Fibroblast of skin of right quadriceps (primary cell): ENCODE data around the gene IVNS1ABP.
"Not testable (repeated sequence)": the region's sequence is repeated elsewhere in the genome, so short reads cannot be mapped to it uniquely, and the experiment has no call there.

Source experiments
- DNase-seq: peaks from one replicate; pipeline ENCODE4 v3.0.0-alpha.2; 2013

IVNS1ABP gene

DNA sequence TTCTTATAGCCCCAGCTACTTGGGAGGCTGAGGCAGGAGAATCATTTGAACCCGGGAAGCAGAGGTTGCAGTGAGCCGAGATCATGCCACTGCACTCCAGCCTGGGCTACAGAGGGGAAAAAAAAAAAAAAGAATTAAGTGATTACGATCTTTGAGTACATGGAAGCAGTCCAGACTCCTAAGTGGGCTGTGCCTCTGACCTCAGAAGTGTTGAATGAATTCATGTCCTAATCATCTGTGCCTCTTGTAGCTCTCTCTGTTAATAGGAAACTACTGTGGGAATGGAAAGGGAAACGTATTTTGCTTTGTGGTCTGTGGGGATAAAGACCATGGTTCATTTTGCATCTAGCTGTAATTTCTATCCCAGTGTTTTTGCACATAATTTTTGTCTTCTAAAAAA is 8.4 kb upstream of the IVNS1ABP start:
- DNase-seq, result peak; percentile 23

DNA sequence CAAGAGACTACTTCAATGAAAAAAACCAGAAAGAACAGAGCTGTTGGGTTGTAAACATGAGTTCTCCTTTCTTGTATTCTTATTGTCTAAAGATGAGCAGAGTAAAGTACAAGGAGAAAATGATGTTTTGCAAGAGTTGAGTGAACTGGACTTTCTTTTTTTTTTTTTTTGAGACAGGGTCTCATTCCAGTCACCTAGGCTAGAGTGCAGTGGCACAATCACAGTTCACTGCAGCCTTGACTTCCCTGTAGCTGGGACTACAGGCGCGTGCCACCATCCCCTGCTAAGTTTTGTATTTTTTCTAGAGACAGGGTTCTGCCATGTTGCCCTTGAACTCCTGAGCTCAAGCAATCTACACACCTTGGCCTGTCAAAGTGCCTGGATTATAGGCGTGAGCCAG is 7.1 kb upstream of the IVNS1ABP start:
- DNase-seq, result no peak

DNA sequence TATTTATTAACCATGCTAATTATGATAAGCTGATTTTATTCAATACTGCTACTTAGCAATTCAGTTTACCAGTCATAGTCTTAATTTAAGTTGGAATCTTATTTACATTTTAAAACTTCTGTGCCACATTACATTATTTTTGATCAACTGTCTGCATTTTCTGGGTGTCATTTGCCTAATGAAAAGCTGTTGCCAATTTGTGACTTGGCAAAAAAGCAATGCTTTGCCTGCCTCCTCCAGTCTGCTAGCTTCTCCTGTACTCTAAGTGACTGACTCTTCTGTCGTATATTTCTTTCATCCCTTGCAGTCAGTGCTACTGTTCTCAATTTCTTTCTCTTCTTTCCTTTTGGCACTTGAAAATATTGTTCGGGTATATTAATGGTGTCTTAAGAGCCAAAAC is 5.6 kb upstream of the IVNS1ABP start:
- DNase-seq, result no peak

DNA sequence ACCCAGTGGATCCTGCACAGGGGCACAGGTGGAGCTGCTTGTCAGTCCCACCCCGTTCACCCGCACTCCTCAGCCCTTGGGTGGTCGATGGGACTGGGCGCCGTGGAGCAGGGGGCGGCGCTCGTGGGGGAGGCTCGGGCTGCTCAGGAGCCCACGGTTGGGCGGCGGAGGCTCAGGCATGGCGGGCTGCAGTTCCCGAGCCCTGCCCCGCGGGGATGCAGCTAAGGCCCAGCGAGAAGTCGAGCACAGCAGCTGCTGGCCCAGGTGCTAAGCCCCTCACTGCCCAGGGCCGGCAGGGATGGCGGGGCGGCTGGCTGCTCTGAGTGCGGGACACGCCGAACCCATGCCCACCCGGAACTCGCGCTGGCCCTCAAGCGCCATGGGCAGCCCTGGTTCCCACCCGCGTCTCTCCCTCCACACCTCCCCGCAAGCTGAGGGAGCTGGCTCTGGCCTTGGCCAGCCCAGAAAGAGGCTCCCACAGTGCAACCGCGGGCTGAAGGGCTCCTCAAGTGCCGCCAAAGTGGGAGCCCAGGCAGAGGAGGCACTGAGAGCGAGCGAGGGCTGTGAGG is 4.7 kb upstream of the IVNS1ABP start:
- DNase-seq, result not testable (repeated sequence)

DNA sequence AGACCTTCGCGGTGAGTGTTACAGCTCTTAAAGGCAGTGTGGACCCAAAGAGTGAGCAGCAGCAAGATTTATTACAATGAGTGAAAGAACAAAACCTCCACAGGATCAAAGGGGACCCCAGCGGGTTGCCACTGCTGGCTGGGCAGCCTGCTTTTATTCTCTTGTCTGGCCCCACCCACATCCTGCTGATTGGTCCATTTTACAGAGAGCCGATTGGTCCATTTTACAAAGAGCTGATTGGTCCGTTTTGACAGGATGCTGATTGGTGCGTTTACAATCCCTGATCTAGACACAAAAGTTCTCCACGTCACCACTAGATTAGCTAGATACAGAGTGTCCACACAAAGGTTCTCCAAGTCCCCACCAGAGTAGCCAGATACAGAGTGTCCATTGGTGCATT is 4.1 kb upstream of the IVNS1ABP start:
- DNase-seq, result not testable (repeated sequence)

DNA sequence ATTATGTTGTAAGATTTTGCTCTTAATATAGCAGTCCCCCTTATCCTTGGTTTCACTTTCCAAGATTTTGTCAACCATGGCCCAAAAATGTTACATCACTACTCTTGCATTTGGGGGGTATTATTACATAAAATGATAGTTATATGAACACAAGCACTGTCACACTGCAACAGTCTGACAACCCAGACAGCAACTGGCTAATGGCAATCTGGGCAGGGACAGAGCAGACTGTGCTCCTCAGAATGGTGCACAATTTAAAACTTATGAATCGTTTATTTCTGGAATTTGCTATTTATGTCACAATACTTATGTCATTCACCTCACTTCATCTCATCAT is 2.1 kb upstream of the IVNS1ABP start:
- no peak for DNase-seq

DNA sequence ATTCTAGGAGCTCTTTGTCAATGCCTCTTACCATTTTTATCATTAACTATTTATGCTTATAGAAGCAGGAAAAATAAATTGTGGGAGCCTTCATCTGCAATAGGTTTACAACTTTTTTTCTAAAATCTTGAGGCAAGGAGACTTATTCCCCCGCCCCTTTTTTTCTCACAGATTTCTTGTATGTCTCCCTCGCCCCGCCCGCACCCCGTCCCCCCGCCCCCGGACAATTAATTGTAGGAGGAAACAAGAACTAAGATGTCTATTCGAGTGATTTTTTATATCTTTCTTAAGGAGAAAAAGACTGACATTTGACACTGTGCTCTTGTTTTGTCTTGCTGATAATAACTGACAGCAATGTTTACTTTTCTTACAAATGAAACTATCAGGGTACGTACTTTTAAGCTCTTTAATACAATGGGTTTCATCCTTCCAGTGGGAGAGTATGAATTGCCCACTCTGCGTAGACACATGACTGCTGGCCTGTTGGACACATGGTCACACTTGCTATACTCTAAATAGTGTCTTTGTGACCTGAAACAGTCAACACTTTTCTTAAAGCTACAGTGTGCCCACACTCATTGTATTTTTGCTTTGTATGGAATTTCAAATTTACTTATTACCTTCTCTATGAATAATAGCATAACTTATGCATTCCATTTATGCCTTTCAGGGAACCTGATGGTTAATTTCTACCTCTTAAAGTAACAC is 1.5 kb upstream of the IVNS1ABP start:
- DNase-seq, result no peak

DNA sequence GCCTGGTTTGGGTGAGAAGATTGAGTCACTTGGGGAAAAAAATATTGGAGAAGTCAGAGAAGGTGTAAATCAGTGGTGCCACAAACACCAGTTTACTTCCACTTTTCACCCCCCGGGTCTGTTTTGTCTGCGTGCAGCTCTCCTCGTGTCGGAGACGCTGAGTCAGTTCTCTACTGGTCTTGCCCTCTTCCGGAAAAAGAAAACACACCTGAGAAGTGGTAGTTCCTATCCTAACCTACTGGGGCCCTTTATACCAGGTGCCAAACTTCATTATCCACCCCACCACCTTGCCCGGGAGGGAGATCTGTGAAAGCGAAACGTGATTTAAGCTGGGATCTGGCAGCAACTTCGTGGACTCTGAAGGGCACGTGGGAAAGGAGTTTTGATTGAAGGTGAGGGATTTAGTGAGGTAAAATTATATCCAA is 855 bp upstream of the IVNS1ABP start:
- DNase-seq, result no peak

DNA sequence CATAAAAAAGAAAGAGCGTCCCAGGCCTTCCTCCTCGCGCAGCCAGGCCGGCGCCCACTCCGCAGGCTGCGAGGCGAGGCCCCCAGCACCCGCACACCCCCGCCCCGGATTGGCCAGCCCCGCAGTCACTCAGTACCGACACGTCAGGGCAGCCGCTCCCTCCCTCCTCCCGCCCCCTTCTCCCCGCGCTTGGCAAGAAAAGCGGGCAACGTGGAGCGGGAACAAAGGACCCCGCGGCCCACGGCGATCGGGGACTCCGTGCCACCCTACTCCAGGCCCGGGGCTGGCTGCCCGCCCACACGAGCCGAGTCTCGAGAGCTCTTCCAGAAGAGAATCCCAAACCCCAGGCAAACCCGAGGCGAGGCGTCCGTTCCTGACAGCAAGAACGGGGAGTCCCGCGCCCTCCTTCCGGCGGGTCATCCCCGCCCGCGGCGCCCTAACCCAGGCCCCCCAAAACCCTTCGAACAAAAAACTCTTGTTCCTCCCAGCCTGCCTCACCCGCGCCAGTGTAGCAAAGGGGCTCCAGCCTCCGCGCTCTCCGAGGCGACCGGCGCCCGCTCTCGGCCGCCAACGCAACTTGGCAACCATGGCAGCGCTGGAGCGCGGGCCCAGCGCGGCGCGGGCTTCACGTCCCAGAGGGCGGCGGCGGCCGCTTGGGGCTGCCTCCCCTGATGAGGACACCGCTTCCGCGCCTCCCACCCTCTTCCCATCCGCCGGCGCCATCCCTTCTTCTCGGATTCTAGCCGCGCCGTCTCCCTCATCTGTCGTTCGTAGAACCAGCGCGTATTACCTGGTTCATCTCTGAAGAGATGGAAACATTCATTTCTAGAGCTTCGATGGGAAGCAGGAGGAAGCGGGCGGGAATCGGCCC is 645 bp downstream of the IVNS1ABP start:
- DNase-seq, result peak; percentile 93

DNA sequence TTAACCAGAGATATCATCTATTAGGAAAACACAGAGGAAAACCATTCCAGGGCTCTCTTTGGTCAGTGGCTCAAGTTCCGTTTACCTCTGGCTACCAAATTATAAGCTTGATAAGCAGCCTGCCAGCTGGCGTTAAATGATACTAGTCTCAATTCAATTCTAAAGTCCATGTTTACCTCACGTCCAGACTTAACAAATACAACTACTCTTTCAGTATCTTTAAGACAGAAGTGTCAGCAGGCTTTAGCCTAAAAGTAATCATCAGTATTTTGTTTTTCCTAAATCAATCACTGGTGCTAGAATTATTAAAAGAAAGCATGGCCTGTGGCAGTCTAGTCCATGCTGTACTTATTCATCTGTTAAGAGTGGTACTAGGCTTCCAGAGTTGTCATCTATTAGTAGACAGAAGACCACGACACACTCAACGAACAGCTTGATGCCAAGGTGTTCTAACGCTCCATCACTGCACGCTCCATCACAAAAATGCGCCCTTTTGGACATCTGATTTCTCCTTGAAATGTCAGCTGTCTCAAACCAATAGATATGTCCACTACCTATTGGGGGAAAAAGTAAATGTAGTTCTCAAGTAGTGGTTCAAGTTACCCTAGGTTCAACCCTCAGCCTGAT is 1.5 kb downstream of the IVNS1ABP start:
- DNase-seq, result no peak

DNA sequence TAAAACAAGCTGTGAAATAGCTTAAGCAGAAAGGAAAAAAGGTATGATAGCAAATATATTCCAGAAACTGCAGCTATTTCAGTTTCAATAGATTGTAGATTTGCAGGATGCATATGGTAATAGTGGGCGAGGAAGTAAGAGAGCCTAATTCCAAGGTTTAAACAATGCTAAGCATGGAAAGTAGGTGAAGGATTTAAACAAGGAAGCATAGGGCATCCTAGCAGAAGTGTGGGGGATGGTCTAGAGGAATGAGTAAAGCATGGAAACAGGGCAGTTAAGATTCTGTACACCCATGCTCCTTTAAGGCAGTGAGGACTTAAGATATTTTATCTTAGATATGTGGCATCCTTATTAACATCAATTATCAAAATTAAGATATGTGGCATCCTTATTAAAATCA is 2.6 kb downstream of the IVNS1ABP start:
- no peak for DNase-seq

DNA sequence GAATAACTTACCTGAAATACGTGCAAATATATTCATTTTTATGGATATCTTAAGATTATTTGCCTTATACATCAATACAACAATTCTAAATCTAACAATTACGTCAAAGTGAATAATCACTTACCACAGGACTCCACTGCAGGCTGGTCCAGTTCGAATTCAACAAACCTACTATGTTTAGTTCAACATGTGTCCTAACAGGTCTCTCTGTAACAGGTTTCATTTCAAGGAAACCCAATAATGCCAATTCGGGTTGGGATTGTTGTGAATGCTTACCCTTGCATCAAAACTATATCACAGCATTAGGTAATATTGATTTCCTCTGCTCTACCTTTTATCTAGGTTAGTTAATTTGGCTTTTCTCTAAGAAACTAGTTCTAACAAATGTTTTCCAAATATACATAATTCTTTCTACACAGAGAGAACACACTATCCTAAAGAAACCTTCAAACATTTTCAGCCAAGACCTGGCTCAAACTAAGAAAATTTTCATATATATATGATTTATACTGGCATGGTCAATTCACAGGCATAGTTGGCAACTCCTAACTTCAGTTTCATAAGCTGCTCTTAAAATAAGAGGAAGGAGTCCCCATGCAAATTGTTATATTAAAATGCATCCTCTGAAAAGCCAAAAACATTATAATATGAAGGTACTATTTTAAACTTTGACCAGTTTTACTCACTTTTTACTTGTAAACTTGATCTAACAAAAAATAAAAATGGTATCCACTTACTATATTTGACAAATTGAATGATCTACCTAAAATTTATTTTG is 4.5 kb downstream of the IVNS1ABP start:
- no peak for DNase-seq

DNA sequence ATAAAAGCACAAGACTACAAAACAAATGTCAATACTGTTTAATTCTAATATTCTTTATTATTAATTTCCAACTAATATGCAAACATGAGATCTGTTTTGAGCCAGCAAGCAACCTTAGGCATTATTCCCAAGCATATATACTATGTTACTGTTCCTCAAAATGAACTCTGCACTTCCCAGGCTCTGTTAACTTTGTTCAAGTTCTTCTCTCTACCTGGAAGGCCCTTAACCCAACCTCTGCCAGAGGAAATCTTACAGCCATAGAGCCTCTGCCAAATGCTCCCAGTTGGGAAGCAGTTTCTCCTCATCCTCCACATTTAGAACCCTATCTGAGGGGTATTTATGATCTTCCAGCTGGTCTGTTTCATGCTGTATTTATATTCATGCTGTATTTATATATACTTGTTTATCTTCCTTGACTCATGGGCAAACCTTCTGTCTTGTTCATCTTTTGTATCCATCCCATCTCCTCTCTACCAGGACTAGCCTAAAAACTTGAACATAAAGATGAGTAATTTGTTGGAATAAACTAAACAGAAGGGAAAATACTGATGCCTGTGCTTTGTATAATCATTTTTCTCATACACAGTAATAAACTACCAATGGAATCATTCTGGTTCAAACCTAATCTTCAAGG is 5.3 kb downstream of the IVNS1ABP start:
- DNase-seq, result no peak

DNA sequence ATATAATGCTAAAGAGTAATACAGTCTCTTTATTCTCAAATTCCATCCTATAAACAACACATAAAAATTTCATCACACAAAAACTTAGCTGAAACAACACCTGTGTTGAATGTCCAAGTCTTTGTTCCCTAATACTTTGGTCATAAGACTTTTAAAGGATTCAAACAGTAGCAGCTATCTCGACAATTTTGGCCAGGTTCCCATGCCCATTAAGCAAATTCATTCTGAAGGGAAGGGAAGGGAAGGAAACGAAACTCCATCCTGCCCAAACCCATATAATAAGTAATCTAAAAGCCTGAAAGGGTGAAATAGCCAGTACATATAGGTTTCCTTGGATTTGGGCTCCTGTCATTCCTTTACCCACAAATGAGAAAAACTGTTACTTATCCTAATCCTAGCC is 7.5 kb downstream of the IVNS1ABP start:
- DNase-seq, result no peak

DNA sequence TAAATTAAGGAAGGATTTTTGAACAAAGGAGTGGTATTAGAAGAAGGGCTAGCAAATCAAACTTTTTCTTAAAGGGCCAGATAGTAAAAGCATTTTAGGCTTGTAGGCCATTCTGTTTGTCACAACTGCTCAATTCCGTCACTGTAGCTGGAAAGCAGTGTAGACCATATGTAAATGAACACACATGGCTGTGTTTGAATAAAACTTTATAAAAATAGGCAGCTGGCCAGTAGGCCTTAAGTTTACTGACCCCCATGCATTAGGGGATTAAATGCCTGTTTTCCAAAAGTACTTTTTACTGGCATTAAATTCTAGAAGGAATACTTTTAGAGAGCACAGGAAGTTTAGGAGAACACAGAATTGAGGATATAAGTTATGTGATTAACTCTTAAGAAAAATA is 8.9 kb downstream of the IVNS1ABP start:
- no peak for DNase-seq

DNA sequence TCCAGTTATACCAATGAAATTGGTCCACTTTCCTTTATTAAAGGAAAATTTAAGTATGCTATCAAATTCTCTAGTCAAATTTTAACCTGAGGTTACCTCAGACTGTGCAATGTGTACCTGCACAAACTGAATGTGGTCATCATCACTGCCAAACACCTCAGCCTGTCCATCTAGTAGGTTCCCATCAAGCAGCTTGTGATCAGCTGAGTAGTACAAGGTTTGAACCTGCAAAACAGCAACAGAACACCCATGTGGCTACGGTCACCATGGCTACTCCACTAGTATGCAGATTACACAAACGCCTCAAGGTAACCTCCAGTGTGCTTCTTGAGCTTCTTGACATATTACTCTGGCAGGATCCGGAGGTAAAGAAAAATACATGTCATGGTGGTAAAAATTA is 11.6 kb downstream of the IVNS1ABP start:
- no peak for DNase-seq

DNA sequence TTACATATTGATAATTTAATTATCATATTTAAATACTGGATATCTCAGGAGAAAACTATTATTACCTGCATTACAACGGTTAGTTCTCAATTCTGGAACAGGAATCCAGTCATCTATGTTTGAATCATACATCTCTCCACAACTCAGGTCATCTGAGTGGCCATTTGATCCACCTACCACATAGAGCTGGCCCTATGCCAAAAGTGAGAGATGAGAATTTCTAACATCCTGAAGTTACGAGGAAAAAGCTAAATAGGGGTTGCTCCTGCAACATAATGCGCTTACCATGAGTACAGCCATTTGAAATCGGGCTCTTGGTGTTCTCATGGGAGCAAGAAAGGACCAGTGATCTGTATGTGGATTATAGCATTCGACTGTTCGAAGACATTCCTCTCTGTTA is 16.9 kb downstream of the IVNS1ABP start:
- DNase-seq, result peak; percentile 14

DNA sequence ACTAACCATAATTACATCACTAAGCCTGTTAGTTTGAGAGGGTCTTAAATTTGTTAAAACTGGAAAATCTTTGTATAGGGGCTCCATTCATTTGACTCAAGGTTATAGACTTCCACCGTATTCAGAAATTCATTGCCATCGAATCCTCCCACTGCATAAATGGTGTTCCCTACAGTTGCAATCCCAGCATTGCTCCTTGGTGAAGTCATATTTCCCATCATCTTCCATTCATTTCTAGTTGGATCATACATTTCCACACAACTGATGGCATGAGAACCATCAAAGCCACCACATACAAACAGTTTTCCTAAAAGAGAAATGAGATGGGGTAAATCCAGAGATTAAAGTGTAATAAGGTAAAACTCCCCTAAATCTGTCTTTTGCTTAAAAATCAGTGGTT is 19.1 kb downstream of the IVNS1ABP start:
- DNase-seq, result peak; percentile 19

DNA sequence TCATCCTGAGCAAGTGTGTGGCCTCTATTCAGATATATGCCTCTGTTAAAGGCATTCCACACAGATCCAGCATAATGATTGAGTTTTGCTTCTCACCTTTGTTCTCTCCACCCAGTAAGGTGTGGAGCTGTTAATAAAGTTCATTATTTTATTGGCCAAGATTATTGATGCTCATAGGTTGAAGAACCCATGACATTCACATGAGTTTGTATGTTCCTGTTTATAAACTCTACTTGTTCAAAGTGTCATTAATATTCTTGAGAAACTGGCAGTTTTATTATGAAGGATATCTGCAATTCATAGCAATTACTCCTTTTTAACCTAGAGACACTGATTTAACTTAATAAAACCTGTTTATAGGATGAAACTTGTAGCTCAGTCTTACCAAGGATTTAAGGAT is 22.0 kb downstream of the IVNS1ABP start:
- no peak for DNase-seq

DNA sequence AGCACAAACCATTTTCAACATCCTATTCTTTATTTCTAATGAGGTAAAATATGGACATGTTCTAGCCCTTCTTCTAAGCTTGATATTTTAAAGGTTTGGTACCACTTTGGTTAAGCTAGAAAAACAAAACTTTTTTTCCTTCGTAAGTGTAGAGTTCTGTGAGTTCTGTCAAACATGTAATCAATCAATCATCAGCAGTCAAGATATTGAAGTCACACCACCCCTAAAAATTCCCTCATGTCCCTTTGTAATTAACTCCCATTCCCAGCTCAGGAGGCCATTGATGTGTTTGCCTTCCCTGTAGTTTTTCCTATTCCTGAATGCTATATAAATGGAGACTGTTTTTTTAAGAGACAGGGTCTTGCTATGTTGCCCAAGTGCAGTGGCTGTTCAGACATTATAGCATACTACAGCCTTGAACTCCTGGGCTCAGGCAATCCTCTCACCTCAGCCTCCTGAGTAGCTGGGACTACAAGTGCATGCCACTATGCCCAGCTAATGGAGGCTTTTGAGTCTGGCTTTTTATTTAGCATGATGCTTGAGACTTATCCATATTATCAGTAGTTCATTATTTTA is 23.0 kb downstream of the IVNS1ABP start:
- no peak for DNase-seq

DNA sequence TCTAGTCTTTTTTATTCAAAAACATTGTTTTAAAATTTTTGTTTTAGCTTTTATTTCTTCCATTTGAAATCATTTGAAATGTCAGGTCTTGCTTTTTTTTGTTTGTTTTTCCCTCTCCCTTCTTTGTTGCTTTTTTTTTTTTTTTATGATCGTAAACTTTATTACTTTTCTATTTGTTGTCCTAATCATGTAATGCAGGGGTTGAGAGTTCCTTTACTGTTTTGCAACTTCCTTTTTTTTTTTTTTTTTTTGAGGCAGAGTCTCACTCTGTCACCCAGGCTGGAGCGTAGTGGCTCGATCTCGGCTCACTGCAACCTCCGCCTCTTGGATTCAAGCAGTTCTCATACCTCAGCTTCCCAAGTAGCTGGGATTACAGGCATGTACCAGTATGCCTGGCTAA is 24.8 kb downstream of the IVNS1ABP start:
- DNase-seq, result no peak

DNA sequence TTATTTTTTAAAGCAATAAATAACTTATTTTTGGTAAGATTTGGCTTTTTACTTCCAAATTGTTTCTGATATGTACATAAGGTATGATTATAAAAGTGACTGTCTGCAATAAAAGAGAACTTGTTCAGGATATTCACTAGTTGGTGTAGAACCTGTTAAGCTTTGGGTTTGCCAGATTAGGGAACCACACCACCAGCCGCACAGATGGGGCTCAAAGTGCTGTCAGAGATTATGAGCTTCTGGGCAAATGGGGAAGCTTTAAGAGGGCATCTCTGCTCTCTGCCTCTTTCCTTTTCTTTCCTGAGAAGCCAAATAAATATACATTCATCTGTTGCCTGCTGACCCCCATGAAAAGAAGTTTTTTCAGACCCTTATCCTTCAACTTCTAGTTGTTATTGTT is 25.4 kb downstream of the IVNS1ABP start:
- DNase-seq, result no peak
